ENCODE data around the gene ABLIM3. TPM values are rescaled to one million over a fixed set of nuclear protein-coding genes. Genes with fewer than 3 reads are reported as not detected.

Gene ABLIM3
- total and polyA plus RNA-seq, 2 of the 13 experiments (the other 11 are each of a cell fraction or from before 2014, with no cell fraction given): 0.53 to 6.3 TPM

GRCh38 chr5:149160291-149160787, 19.0 kb downstream of the ABLIM3 start (continued):
- TF ChIP-seq ZNF281 (CRISPR knock-in tag; IDR thresholded peaks at IDR 0.05; ENCODE audit: borderline replicate concordance) (no peak), EP300 (IDR thresholded peaks at IDR 0.05; ENCODE audit: low read depth in 2 of 2, low read length in 2 of 2) (0 out of 4 replicates have a peak, but pooled peaks of 1 of the 2 experiments have one; percentile 35), EP300 (CRISPR knock-in tag; IDR thresholded peaks at IDR 0.05; ENCODE audit: borderline replicate concordance) (no peak), HNF4G (IDR thresholded peaks at IDR 0.05; ENCODE audit: borderline replicate concordance, low read depth, low read length) (no peak; the same call in 1 of the 2 replicates), HNF4G (CRISPR knock-in tag; IDR thresholded peaks at IDR 0.05; ENCODE audit: borderline replicate concordance, low read depth) (no peak), THAP11 (CRISPR knock-in tag; IDR thresholded peaks at IDR 0.05) (no peak), ZNF704 (CRISPR knock-in tag; IDR thresholded peaks at IDR 0.05; ENCODE audit: borderline replicate concordance) (no peak), BHLHE40 (IDR thresholded peaks at IDR 0.05; ENCODE audit: low read length) (no peak), NBN (conservative IDR thresholded peaks at IDR 0.05) (no peak), KLF13 (CRISPR knock-in tag; IDR thresholded peaks at IDR 0.05) (no peak), RCOR2 (CRISPR knock-in tag; IDR thresholded peaks at IDR 0.05) (no peak), ZNF136 (CRISPR knock-in tag; IDR thresholded peaks at IDR 0.05; ENCODE audit: low read depth) (no peak)
